CD4-positive, alpha-beta T cell treated with Interferon gamma for 1 hour (primary cell): Measurements from ENCODE around the gene NMUR2.

Source experiments
- DNase-seq: peaks from one replicate; pipeline ENCODE4 v3.0.0-alpha.2; 2020

Gene NMUR2

GRCh38 chr5:152405145-152405544, at the start of gene NMUR2:
NMUR2 (minus strand) TSS chr5:152405279; CDS start chr5:152405113, 166 bp downstream.
- DNase-seq, result no peak

GRCh38 chr5:152443935-152444334, 38.9 kb upstream of the NMUR2 start:
- no peak for DNase-seq

- DNase-seq, result no peak
Measured at GRCh38 chr5:152439791-152440190, 34.7 kb upstream of the NMUR2 start.

- DNase-seq, result no peak
Measured at GRCh38 chr5:152437866-152438265, 32.8 kb upstream of the NMUR2 start.

GRCh38 chr5:152427721-152428120, 22.6 kb upstream of the NMUR2 start:
- DNase-seq, result no peak

- no peak for DNase-seq
Measured at GRCh38 chr5:152425083-152425482, 20.0 kb upstream of the NMUR2 start.

GRCh38 chr5:152424501-152424900, 19.4 kb upstream of the NMUR2 start:
- no peak for DNase-seq

GRCh38 chr5:152422081-152422480, 17.0 kb upstream of the NMUR2 start:
- no peak for DNase-seq

- no peak for DNase-seq
Measured at GRCh38 chr5:152412129-152412528, 7.0 kb upstream of the NMUR2 start.

GRCh38 chr5:152406082-152406481, 1.0 kb upstream of the NMUR2 start:
- DNase-seq, result no peak

- DNase-seq, result no peak
Measured at GRCh38 chr5:152404494-152404893, 585 bp downstream of the NMUR2 start.

GRCh38 chr5:152403046-152403445, 2.0 kb downstream of the NMUR2 start:
- DNase-seq, result no peak

- no peak for DNase-seq
Measured at GRCh38 chr5:152400846-152401245, 4.2 kb downstream of the NMUR2 start.

GRCh38 chr5:152397581-152397980, 7.5 kb downstream of the NMUR2 start:
- DNase-seq, result no peak

- no peak for DNase-seq
Measured at GRCh38 chr5:152393441-152393840, 11.6 kb downstream of the NMUR2 start.

- DNase-seq, result no peak
Measured at GRCh38 chr5:152389208-152389849, 15.8 kb downstream of the NMUR2 start.

- DNase-seq, result no peak
Measured at GRCh38 chr5:152388610-152389009, 16.5 kb downstream of the NMUR2 start.

- DNase-seq, result no peak
Measured at GRCh38 chr5:152380415-152381123, 24.5 kb downstream of the NMUR2 start.

GRCh38 chr5:152379331-152379730, 25.7 kb downstream of the NMUR2 start:
- DNase-seq, result no peak

GRCh38 chr5:152378730-152379129, 26.3 kb downstream of the NMUR2 start:
- no peak for DNase-seq

GRCh38 chr5:152376886-152377285, 28.2 kb downstream of the NMUR2 start:
- no peak for DNase-seq

- DNase-seq, result no peak
Measured at GRCh38 chr5:152374711-152375275, 30.3 kb downstream of the NMUR2 start.

GRCh38 chr5:152372875-152373274, 32.2 kb downstream of the NMUR2 start:
- DNase-seq, result no peak

GRCh38 chr5:152369298-152369697, 35.8 kb downstream of the NMUR2 start:
- DNase-seq, result no peak
